Glutamatergic neuron (in vitro differentiated cells): Measurements from ENCODE around the gene LRRFIP1. TPM values are rescaled to one million over a fixed set of nuclear protein-coding genes. Genes with fewer than 3 reads are reported as not detected.

ENCODE experiments used
- DNase-seq: peaks from one replicate; pipeline ENCODE4 v3.0.0; 2022
- H3K27ac Mint-ChIP-seq: one replicate; pipeline ENCODE4 v1.8.0; 2020; ENCODE audit warnings: mild to moderate bottlenecking, mixed read lengths, inconsistent platforms; ENCODE audit not compliant: unreplicated experiment
- H3K27me3 Mint-ChIP-seq: one replicate; pipeline ENCODE4 v1.8.0; 2020; ENCODE audit warnings: mild to moderate bottlenecking, moderate library complexity, mixed read lengths, inconsistent platforms; ENCODE audit not compliant: unreplicated experiment
- H3K36me3 Mint-ChIP-seq: one replicate; pipeline ENCODE4 v1.8.0; 2020; ENCODE audit warnings: mild to moderate bottlenecking, mixed read lengths, inconsistent platforms; ENCODE audit not compliant: unreplicated experiment
- H3K4me1 Mint-ChIP-seq: one replicate; pipeline ENCODE4 v1.8.0; 2020; ENCODE audit warnings: mild to moderate bottlenecking, low read depth, mixed read lengths, inconsistent platforms; ENCODE audit not compliant: unreplicated experiment
- H3K4me3 Mint-ChIP-seq: one replicate; pipeline ENCODE4 v1.8.0; 2020; ENCODE audit warnings: mild to moderate bottlenecking, mixed read lengths, inconsistent platforms; ENCODE audit not compliant: unreplicated experiment
- H3K9me3 Mint-ChIP-seq: one replicate; pipeline ENCODE4 v1.8.0; 2020; ENCODE audit warnings: mild to moderate bottlenecking, moderate library complexity, mixed read lengths, inconsistent platforms; ENCODE audit not compliant: unreplicated experiment
- CTCF ChIP-seq: fragments of 200-600 bp; sonication (generic); IDR thresholded peaks from one replicate; pipeline ENCODE4 v1.5.0; 2021; ENCODE audit not compliant: partially characterized antibody, unreplicated experiment
- total RNA-seq: library from RNA; stranded (reverse); fragmentation: NEBNext Ultra II Directional; extraction: Animal tissue kit (Norgen Biotek cat#: 25700); gene quantifications from one replicate; pipeline ENCODE4 v1.2.1, GENCODE V29; 2021; ENCODE audit not compliant: unreplicated experiment

The LRRFIP1 gene
- total RNA-seq, 1 donor from 2014 or later, result 112 TPM

DNA sequence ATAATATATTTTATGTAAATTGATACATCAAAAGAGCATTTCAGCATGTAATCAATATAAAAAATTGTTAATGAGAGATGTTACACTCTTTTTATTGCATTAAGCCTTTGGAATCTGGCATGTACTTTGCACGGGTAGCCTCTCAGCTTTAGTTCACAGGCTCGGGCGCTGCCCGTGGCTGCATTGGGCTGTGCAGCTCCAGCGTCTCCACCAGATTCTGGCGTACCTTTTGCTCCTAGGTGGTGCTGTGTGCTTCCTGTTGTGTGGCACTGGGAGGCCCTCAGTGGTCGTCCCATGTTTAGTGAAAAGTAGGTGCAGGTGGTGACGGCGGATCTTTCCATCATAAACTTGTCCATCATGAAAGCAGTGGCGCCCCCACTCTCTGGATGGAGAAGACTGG is 24.4 kb downstream of the LRRFIP1 start:
- H3K36me3 Mint-ChIP-seq, result peaks cover 22% of the 10 kb centered on the region
- no peaks in the 10 kb centered on the region for H3K4me1 Mint-ChIP-seq
- no peak overlapping the region for H3K4me3 Mint-ChIP-seq
- TF ChIP-seq CTCF, result no peak
- peaks cover 4% of the 10 kb centered on the region for H3K9me3 Mint-ChIP-seq
- no peak for DNase-seq
- no peaks in the 10 kb centered on the region for H3K27me3 Mint-ChIP-seq
- no peak overlapping the region for H3K27ac Mint-ChIP-seq

DNA sequence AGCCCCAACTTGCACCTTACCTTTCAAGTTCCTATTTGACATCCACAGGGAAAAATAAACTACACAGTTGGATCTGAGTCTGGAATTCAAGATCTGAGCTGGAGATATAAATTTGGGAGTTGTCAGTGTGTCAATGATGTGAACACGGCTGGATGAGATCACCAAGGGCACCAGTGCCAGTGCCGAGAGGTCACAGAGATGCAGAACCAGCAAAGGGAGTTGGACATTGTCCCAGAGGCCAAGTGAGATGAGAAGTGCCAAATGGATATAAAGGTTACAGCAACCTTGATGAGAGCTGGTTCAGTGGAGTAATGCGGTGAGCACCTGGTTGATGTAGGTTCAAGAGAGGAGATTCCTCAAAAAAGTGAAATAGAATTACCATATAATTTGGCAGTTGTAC is 24.8 kb downstream of the LRRFIP1 start:
- H3K27me3 Mint-ChIP-seq, result no peaks in the 10 kb centered on the region
- no peak for TF ChIP-seq CTCF
- H3K36me3 Mint-ChIP-seq, result peaks cover 26% of the 10 kb centered on the region
- no peaks in the 10 kb centered on the region for H3K4me1 Mint-ChIP-seq
- H3K4me3 Mint-ChIP-seq, result no peak overlapping the region
- no peak for DNase-seq
- peaks cover 2% of the 10 kb centered on the region for H3K9me3 Mint-ChIP-seq
- H3K27ac Mint-ChIP-seq, result no peak overlapping the region

- Mint-ChIP-seq H3K27me3 (no peaks in the 10 kb centered on the region), H3K27ac (no peak overlapping the region), H3K36me3 (peaks cover 33% of the 10 kb centered on the region), H3K4me1 (no peaks in the 10 kb centered on the region), H3K9me3 (peaks cover 2% of the 10 kb centered on the region), H3K4me3 (no peak overlapping the region)
- no peak for TF ChIP-seq CTCF
- no peak for DNase-seq
Observed at GRCh38 chr2:237652854-237653253, 25.5 kb downstream of the LRRFIP1 start.

DNA sequence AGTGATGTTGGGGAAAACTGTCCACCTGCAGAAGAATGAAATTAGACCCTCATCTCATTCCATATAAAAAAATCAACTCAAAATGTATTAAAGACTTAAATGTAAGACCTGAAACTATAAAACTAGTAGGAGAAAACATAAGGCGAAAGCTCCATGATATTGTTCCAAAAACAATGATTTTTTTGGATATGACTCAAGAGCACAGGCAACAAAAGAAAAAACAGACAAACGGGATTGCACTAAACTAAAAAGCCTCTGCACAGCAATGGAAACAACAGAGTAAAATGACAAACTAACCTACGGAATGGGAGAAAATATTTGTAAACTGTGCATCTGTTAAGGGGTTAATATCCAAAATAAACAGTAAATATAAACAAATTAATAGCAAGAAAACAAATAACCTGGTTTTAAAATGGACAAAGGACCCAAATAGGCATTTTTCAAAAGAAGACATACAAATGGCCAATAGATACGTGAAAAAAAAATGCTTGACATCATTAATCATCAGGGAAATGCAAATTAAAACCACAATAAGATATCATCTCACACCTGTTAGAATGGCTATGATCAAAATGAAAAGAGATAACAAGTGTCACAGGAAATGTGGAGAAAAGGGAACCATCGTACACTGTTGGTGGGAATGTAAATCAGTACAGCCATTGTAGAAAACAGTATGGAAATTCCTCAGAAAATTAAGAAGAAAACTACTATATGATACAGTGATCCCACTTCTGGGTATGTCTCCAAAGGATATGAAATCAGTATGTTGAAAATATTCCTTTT is 26.6 kb downstream of the LRRFIP1 start:
- no peak for DNase-seq
- H3K27ac Mint-ChIP-seq, result no peak overlapping the region
- H3K27me3 Mint-ChIP-seq, result no peaks in the 10 kb centered on the region
- TF ChIP-seq CTCF, result no peak
- no peaks in the 10 kb centered on the region for H3K4me1 Mint-ChIP-seq
- H3K36me3 Mint-ChIP-seq, result peaks cover 34% of the 10 kb centered on the region
- peaks cover 2% of the 10 kb centered on the region for H3K9me3 Mint-ChIP-seq
- no peak overlapping the region for H3K4me3 Mint-ChIP-seq

GRCh38 chr2:237657063-237657462 is 29.7 kb downstream of the LRRFIP1 start:
- TF ChIP-seq CTCF, result no peak
- Mint-ChIP-seq H3K27ac (no peak overlapping the region), H3K36me3 (peaks cover 26% of the 10 kb centered on the region), H3K27me3 (peaks cover under 1% of the 10 kb centered on the region), H3K4me3 (no peak overlapping the region), H3K4me1 (peaks cover 10% of the 10 kb centered on the region), H3K9me3 (peaks cover 2% of the 10 kb centered on the region)
- no peak for DNase-seq
